Brain pericyte (primary cell): ENCODE data around the gene UBAC2.

Source experiments
- DNase-seq: peaks from one replicate; pipeline ENCODE4 v3.0.0-alpha.2; 2012; ENCODE audit warnings: low read depth, low spot score

UBAC2 gene

GRCh38 chr13:99200432-99201167 is at the start of gene UBAC2:
Gene UBAC2, plus strand, starts transcription at chr13:99200854. Its CDS starts 55 bp downstream, at chr13:99200909.
- DNase-seq, result peak; percentile 87

- DNase-seq, result no peak
Observed at GRCh38 chr13:99151516-99151915, 49.1 kb upstream of the UBAC2 start.

GRCh38 chr13:99153219-99153618 is 47.4 kb upstream of the UBAC2 start:
- DNase-seq, result no peak

GRCh38 chr13:99154064-99154463 is 46.6 kb upstream of the UBAC2 start:
- DNase-seq, result no peak

- no peak for DNase-seq
Observed at GRCh38 chr13:99155821-99156220, 44.8 kb upstream of the UBAC2 start.

GRCh38 chr13:99157046-99157445 is 43.6 kb upstream of the UBAC2 start:
- DNase-seq, result no peak

- no peak for DNase-seq
Observed at GRCh38 chr13:99158846-99159245, 41.8 kb upstream of the UBAC2 start.

GRCh38 chr13:99159331-99160061 is 41.2 kb upstream of the UBAC2 start:
- DNase-seq, result no peak

- DNase-seq, result no peak
Observed at GRCh38 chr13:99160415-99160814, 40.2 kb upstream of the UBAC2 start.

GRCh38 chr13:99161512-99161911 is 39.1 kb upstream of the UBAC2 start:
- no peak for DNase-seq

GRCh38 chr13:99162567-99163361 is 37.9 kb upstream of the UBAC2 start:
- no peak for DNase-seq

GRCh38 chr13:99164226-99164625 is 36.4 kb upstream of the UBAC2 start:
- no peak for DNase-seq

- no peak for DNase-seq
Observed at GRCh38 chr13:99165753-99166587, 34.7 kb upstream of the UBAC2 start.

GRCh38 chr13:99172951-99173350 is 27.7 kb upstream of the UBAC2 start:
- no peak for DNase-seq

GRCh38 chr13:99173606-99174005 is 27.0 kb upstream of the UBAC2 start:
- DNase-seq, result no peak

GRCh38 chr13:99174533-99175100 is 26.0 kb upstream of the UBAC2 start:
- no peak for DNase-seq

GRCh38 chr13:99176309-99177276 is 24.1 kb upstream of the UBAC2 start:
- no peak for DNase-seq

- DNase-seq, result no peak
Observed at GRCh38 chr13:99178636-99179035, 22.0 kb upstream of the UBAC2 start.

- DNase-seq, result no peak
Observed at GRCh38 chr13:99179460-99179859, 21.2 kb upstream of the UBAC2 start.

- no peak for DNase-seq
Observed at GRCh38 chr13:99182439-99182838, 18.2 kb upstream of the UBAC2 start.
